OCI-LY7 (cell line): Measurements from ENCODE around the gene MED4. TPM values are rescaled to one million over a fixed set of nuclear protein-coding genes. Genes with fewer than 3 reads are reported as not detected.

Experiments used
- BruUV-seq: library from RNA; stranded (reverse); fragments of 400-500 nt; replicated peaks from 2 replicates; lab custom pipeline; 2021; lab: Mats Ljungman, UMichigan
- CTCF ChIA-PET: fragments of 300-600 bp; sonication (Branson Sonifier 250); formaldehyde crosslinking; loops from one replicate; lab custom pipeline; 2022; ENCODE audit warnings: antibody characterized with exemption; ENCODE audit not compliant: unreplicated experiment; lab: Charles Lee
- POLR2A ChIA-PET: fragments of 300-600 bp; sonication (Branson Sonifier 250); formaldehyde crosslinking; loops from one replicate; lab custom pipeline; 2022; ENCODE audit warnings: antibody characterized with exemption; lab: Charles Lee
- DNase-seq: peaks from one replicate; pipeline ENCODE4 v3.0.0-alpha.2; 2015; ENCODE audit warnings: low spot score
- H2AFZ ChIP-seq: fragments of 200-600 bp; sonication (generic), shearing (Covaris generic); 2 replicates; pipeline ENCODE4 v1.6.1; 2014; ENCODE audit warnings: mild to moderate bottlenecking, antibody characterized with exemption, low read length, moderate library complexity
- H3K27ac ChIP-seq: fragments of 200-600 bp; sonication (generic); 2 replicates; pipeline ENCODE4 v1.5.1; 2014; ENCODE audit warnings: mixed run types, low read depth, mild to moderate bottlenecking, moderate library complexity, low read length, inconsistent platforms; ENCODE audit not compliant: poor library complexity, severe bottlenecking
- H3K36me3 ChIP-seq: fragments of 200-600 bp; sonication (generic); 2 replicates; pipeline ENCODE4 v1.6.1; 2014; ENCODE audit warnings: mild to moderate bottlenecking, antibody characterized with exemption, low read length, moderate library complexity, mixed read lengths; ENCODE audit not compliant: insufficient read depth
- H3K4me1 ChIP-seq: fragments of 200-600 bp; sonication (generic); 2 replicates; pipeline ENCODE4 v1.5.1; 2014; ENCODE audit warnings: mild to moderate bottlenecking, low read length; ENCODE audit not compliant: insufficient read depth, poor library complexity, severe bottlenecking
- H3K4me2 ChIP-seq: fragments of 200-600 bp; sonication (generic); 2 replicates; pipeline ENCODE4 v1.6.1; 2014; ENCODE audit warnings: mild to moderate bottlenecking, low read length
- H3K4me3 ChIP-seq: fragments of 200-600 bp; sonication (generic); 2 replicates; pipeline ENCODE4 v1.5.1; 2014; ENCODE audit warnings: mild to moderate bottlenecking, low read depth, low read length; ENCODE audit not compliant: poor library complexity, severe bottlenecking
- H3K79me2 ChIP-seq: fragments of 200-600 bp; sonication (generic); 2 replicates; pipeline ENCODE4 v1.6.1; 2016; ENCODE audit warnings: low read depth, mild to moderate bottlenecking, low read length, moderate library complexity, mixed read lengths; ENCODE audit not compliant: insufficient read depth
- H3K9me2 ChIP-seq: fragments of 200-600 bp; sonication (generic); 2 replicates; pipeline ENCODE4 v1.6.1; 2016; ENCODE audit warnings: mild to moderate bottlenecking, low read length, mixed read lengths; ENCODE audit not compliant: insufficient read depth
- H3K9me3 ChIP-seq: fragments of 200-600 bp; sonication (generic); 2 replicates; pipeline ENCODE4 v1.6.1; 2014; ENCODE audit warnings: mild to moderate bottlenecking, mixed run types, low read length, mixed read lengths
- H4K20me1 ChIP-seq: fragments of 200-600 bp; sonication (generic); 2 replicates; pipeline ENCODE4 v1.6.1; 2014; ENCODE audit warnings: mild to moderate bottlenecking, antibody characterized with exemption, low read length, moderate library complexity, mixed read lengths; ENCODE audit not compliant: insufficient read depth
- CTCF ChIP-seq: fragments of 200-600 bp; sonication (generic); conservative IDR thresholded peaks from 2 replicates; pipeline ENCODE4 v1.5.1; 2014; ENCODE audit warnings: mild to moderate bottlenecking, antibody characterized with exemption, low read length, moderate library complexity, mixed read lengths
- EZH2phosphoT487 ChIP-seq: fragments of 200-600 bp; sonication (generic); IDR thresholded peaks from 2 replicates; pipeline ENCODE4 v1.6.1; 2018; ENCODE audit warnings: low read depth, borderline replicate concordance, mild to moderate bottlenecking, mixed run types, antibody characterized with exemption, low read length, moderate library complexity, mixed read lengths
- intact Hi-C: fragments of 100-400 bp; cut with micrococcal nuclease; formaldehyde crosslinking; loops from one replicate; pipeline ENCODE4 v1.10.0; 2022; ENCODE audit not compliant: unreplicated experiment
- total RNA-seq, 2 experiments: library from RNA; depleted of rRNA in 1 of 2; stranded (reverse); fragments of >200 nt in 1 of 2; shearing (Covaris generic) in 1 of 2; gene quantifications; 2 replicates each; pipeline ENCODE4 v1.2.3, GENCODE V29; 2014 to 2022

The MED4 gene
- total RNA-seq, 2 experiments from 2014 or later: 31.1 to 57.0 TPM

- no peaks in the 10 kb centered on the region for H4K20me1 ChIP-seq
- POLR2A ChIA-PET: no interaction called here
- H3K27ac ChIP-seq: no peak overlapping the region
- no peaks in the 10 kb centered on the region for H3K9me3 ChIP-seq
- no peak overlapping the region for H2AFZ ChIP-seq
- CTCF ChIA-PET: no interaction called here
- no peaks in the 10 kb centered on the region for H3K36me3 ChIP-seq
- no TSS peak for BruUV-seq
- H3K4me2 ChIP-seq: no peak overlapping the region
- no peak for TF ChIP-seq EZH2phosphoT487
- no peak for TF ChIP-seq CTCF
- no peak for DNase-seq
- no peaks in the 10 kb centered on the region for H3K79me2 ChIP-seq
- no peak overlapping the region for H3K4me3 ChIP-seq
- H3K9me2 ChIP-seq: no peaks in the 10 kb centered on the region
- H3K4me1 ChIP-seq: no peaks in the 10 kb centered on the region
- intact Hi-C loops: no loop called here
These were observed 18.8 kb upstream of the MED4 start for GRCh38 chr13:48113756-48114130.

GRCh38 chr13:48112896-48113755 lies 18.2 kb upstream of the MED4 start:
- Histone ChIP-seq H3K27ac (no peak overlapping the region), H3K4me2 (no peak overlapping the region), H4K20me1 (no peaks in the 10 kb centered on the region), H3K4me3 (no peak overlapping the region), H3K4me1 (no peaks in the 10 kb centered on the region), H2AFZ (no peak overlapping the region), H3K9me3 (no peaks in the 10 kb centered on the region), H3K36me3 (no peaks in the 10 kb centered on the region), H3K79me2 (no peaks in the 10 kb centered on the region), H3K9me2 (no peaks in the 10 kb centered on the region)
- CTCF ChIA-PET: no interaction called here
- TF ChIP-seq CTCF: no peak
- TF ChIP-seq EZH2phosphoT487: no peak
- BruUV-seq: no TSS peak
- no peak for DNase-seq
- intact Hi-C loops: no loop called here
- POLR2A ChIA-PET: no interaction called here
